Measurements from ENCODE around the gene UNC80. TPM values are rescaled to one million over a fixed set of nuclear protein-coding genes. Genes with fewer than 3 reads are reported as not detected.

The UNC80 gene
- polyA plus RNA-seq, 2 of the 4 experiments (the other 2 are of a cell fraction): not detected

GRCh38 chr2:209830722-209831465 lies 59.3 kb downstream of the UNC80 start:
- Histone ChIP-seq H3K4me1 (no peaks in the 10 kb centered on the region), H3K27ac (no peak overlapping the region), H3K4me2 (no peak overlapping the region), H3K9me3 (no peaks in the 10 kb centered on the region), H3K4me3 (no peak overlapping the region)
- TF ChIP-seq PHF8 (IDR thresholded peaks at IDR 0.05; ENCODE audit: borderline replicate concordance, low read depth) (no peak), ESRRA (IDR thresholded peaks at IDR 0.05; ENCODE audit: borderline replicate concordance, low read length) (no peak), FOXS1 (CRISPR knock-in tag; IDR thresholded peaks at IDR 0.05) (no peak), TFCP2L1 (CRISPR knock-in tag; IDR thresholded peaks at IDR 0.05) (no peak), MYC (IDR thresholded peaks at IDR 0.05; ENCODE audit: borderline replicate concordance, low read length) (no peak), RCOR1 (IDR thresholded peaks at IDR 0.05; ENCODE audit: low read depth, low read length) (no peak), GATA3 (IDR thresholded peaks at IDR 0.05; ENCODE audit: borderline replicate concordance) (no peak), HEYL (CRISPR knock-in tag; IDR thresholded peaks at IDR 0.05) (no peak), BCL3 (IDR thresholded peaks at IDR 0.05) (no peak), SREBF2 (IDR thresholded peaks at IDR 0.05) (no peak), HOXB5 (CRISPR knock-in tag; IDR thresholded peaks at IDR 0.05) (no peak), BHLHE40 (IDR thresholded peaks at IDR 0.05; ENCODE audit: low read depth, low read length) (no peak), FOSB (CRISPR knock-in tag; IDR thresholded peaks at IDR 0.05) (no peak), RARB (CRISPR knock-in tag; IDR thresholded peaks at IDR 0.05) (no peak)
- TF ChIP-seq, protein P1, sequence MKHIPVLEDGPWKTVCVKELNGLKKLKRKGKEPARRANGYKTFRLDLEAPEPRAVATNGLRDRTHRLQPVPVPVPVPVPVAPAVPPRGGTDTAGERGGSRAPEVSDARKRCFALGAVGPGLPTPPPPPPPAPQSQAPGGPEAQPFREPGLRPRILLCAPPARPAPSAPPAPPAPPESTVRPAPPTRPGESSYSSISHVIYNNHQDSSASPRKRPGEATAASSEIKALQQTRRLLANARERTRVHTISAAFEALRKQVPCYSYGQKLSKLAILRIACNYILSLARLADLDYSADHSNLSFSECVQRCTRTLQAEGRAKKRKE (CRISPR knock-in tag; IDR thresholded peaks at IDR 0.05; ENCODE audit: low read depth): no peak
- TF ChIP-seq, protein P2, sequence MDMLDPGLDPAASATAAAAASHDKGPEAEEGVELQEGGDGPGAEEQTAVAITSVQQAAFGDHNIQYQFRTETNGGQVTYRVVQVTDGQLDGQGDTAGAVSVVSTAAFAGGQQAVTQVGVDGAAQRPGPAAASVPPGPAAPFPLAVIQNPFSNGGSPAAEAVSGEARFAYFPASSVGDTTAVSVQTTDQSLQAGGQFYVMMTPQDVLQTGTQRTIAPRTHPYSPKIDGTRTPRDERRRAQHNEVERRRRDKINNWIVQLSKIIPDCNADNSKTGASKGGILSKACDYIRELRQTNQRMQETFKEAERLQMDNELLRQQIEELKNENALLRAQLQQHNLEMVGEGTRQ (IDR thresholded peaks at IDR 0.05): no peak
- TF ChIP-seq, protein P3, sequence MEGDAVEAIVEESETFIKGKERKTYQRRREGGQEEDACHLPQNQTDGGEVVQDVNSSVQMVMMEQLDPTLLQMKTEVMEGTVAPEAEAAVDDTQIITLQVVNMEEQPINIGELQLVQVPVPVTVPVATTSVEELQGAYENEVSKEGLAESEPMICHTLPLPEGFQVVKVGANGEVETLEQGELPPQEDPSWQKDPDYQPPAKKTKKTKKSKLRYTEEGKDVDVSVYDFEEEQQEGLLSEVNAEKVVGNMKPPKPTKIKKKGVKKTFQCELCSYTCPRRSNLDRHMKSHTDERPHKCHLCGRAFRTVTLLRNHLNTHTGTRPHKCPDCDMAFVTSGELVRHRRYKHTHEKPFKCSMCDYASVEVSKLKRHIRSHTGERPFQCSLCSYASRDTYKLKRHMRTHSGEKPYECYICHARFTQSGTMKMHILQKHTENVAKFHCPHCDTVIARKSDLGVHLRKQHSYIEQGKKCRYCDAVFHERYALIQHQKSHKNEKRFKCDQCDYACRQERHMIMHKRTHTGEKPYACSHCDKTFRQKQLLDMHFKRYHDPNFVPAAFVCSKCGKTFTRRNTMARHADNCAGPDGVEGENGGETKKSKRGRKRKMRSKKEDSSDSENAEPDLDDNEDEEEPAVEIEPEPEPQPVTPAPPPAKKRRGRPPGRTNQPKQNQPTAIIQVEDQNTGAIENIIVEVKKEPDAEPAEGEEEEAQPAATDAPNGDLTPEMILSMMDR (IDR thresholded peaks at IDR 0.05): no peak
- TF ChIP-seq, protein P4, sequence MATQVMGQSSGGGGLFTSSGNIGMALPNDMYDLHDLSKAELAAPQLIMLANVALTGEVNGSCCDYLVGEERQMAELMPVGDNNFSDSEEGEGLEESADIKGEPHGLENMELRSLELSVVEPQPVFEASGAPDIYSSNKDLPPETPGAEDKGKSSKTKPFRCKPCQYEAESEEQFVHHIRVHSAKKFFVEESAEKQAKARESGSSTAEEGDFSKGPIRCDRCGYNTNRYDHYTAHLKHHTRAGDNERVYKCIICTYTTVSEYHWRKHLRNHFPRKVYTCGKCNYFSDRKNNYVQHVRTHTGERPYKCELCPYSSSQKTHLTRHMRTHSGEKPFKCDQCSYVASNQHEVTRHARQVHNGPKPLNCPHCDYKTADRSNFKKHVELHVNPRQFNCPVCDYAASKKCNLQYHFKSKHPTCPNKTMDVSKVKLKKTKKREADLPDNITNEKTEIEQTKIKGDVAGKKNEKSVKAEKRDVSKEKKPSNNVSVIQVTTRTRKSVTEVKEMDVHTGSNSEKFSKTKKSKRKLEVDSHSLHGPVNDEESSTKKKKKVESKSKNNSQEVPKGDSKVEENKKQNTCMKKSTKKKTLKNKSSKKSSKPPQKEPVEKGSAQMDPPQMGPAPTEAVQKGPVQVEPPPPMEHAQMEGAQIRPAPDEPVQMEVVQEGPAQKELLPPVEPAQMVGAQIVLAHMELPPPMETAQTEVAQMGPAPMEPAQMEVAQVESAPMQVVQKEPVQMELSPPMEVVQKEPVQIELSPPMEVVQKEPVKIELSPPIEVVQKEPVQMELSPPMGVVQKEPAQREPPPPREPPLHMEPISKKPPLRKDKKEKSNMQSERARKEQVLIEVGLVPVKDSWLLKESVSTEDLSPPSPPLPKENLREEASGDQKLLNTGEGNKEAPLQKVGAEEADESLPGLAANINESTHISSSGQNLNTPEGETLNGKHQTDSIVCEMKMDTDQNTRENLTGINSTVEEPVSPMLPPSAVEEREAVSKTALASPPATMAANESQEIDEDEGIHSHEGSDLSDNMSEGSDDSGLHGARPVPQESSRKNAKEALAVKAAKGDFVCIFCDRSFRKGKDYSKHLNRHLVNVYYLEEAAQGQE (IDR thresholded peaks at IDR 0.05): no peak
- TF ChIP-seq, protein P5, sequence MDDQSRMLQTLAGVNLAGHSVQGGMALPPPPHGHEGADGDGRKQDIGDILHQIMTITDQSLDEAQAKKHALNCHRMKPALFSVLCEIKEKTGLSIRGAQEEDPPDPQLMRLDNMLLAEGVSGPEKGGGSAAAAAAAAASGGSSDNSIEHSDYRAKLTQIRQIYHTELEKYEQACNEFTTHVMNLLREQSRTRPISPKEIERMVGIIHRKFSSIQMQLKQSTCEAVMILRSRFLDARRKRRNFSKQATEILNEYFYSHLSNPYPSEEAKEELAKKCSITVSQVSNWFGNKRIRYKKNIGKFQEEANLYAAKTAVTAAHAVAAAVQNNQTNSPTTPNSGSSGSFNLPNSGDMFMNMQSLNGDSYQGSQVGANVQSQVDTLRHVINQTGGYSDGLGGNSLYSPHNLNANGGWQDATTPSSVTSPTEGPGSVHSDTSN (IDR thresholded peaks at IDR 0.05): no peak
- FAIRE-seq: no peak
- WGBS (ENCODE audit: missing lambda C conversion rate): 17% methylated on average over 4 of the region's 4 CpGs
- no peak for DNase-seq (ENCODE audit: low read depth in 1 of 2, low spot score in 1 of 2)
- POLR2A ChIA-PET: no interaction called here
- CTCF ChIA-PET: no interaction called here
- ATAC-seq: no peak
